Hepatocyte (in vitro differentiated cells): ENCODE results near the gene MAST2. TPM values are rescaled to one million over a fixed set of nuclear protein-coding genes. Genes with fewer than 3 reads are reported as not detected.

Experiments
- DNase-seq: peaks from one replicate; pipeline ENCODE4 v3.0.0-alpha.2; 2016; ENCODE audit warnings: low spot score
- H2AFZ ChIP-seq: fragments of 200-600 bp; sonication (generic); 2 replicates; pipeline ENCODE4 v1.6.0; 2016; ENCODE audit warnings: antibody characterized with exemption, mild to moderate bottlenecking
- H3K27ac ChIP-seq: fragments of 200-600 bp; sonication (generic); 2 replicates; pipeline ENCODE4 v1.5.1; 2016; ENCODE audit warnings: mild to moderate bottlenecking
- H3K27me3 ChIP-seq: fragments of 200-600 bp; sonication (generic); 2 replicates; pipeline ENCODE4 v1.6.1; 2016
- H3K36me3 ChIP-seq: fragments of 200-600 bp; sonication (generic); replicated peaks from 2 replicates; pipeline ENCODE4 v1.5.1; 2016; ENCODE audit warnings: low read depth; ENCODE audit not compliant: insufficient read depth
- H3K4me1 ChIP-seq: fragments of 200-600 bp; sonication (generic); 2 replicates; pipeline ENCODE4 v1.5.1; 2016; ENCODE audit warnings: mild to moderate bottlenecking, moderate library complexity; ENCODE audit not compliant: insufficient read depth
- H3K4me2 ChIP-seq: fragments of 200-600 bp; sonication (generic); 2 replicates; pipeline ENCODE4 v1.6.0; 2016
- H3K4me3 ChIP-seq: fragments of 200-600 bp; sonication (generic); 2 replicates; pipeline ENCODE4 v1.5.1; 2016; ENCODE audit warnings: mild to moderate bottlenecking
- H3K79me2 ChIP-seq: fragments of 200-600 bp; sonication (generic); 2 replicates; pipeline ENCODE4 v1.6.0; 2017; ENCODE audit warnings: mild to moderate bottlenecking
- H3K9me2 ChIP-seq: fragments of 200-600 bp; sonication (generic); replicated peaks from 2 replicates; pipeline ENCODE4 v1.6.0; 2017; ENCODE audit warnings: mild to moderate bottlenecking; ENCODE audit not compliant: insufficient read depth
- H3K9me3 ChIP-seq: fragments of 200-600 bp; sonication (generic); 2 replicates; pipeline ENCODE4 v1.5.1; 2016; ENCODE audit warnings: low read depth, mild to moderate bottlenecking
- H4K20me1 ChIP-seq: fragments of 200-600 bp; sonication (generic); 2 replicates; pipeline ENCODE4 v1.6.0; 2016; ENCODE audit warnings: mild to moderate bottlenecking; ENCODE audit not compliant: insufficient read depth, poor library complexity, severe bottlenecking
- EZH2 ChIP-seq: fragments of 200-600 bp; sonication (generic); IDR thresholded peaks from 2 replicates; pipeline ENCODE4 v1.6.1; 2016; ENCODE audit warnings: antibody characterized with exemption, mild to moderate bottlenecking, borderline replicate concordance
- EZH2phosphoT487 ChIP-seq: fragments of 200-600 bp; sonication (generic); IDR thresholded peaks from one replicate; pipeline ENCODE4 v1.6.1; 2018; ENCODE audit warnings: antibody characterized with exemption, mild to moderate bottlenecking, low read depth, moderate library complexity; ENCODE audit not compliant: unreplicated experiment, severe bottlenecking
- WGBS: methylation state at CpG from one replicate; pipeline ENCODE4 v1.1.6; 2016; ENCODE audit warnings: low lambda C conversion rate; ENCODE audit errors: missing lambda C conversion rate; 5-methylcytosine and 5-hydroxymethylcytosine counted together
- polyA plus RNA-seq: library from polyadenylated mRNA; unstranded; fragments of >200 nt; fragmentation: Nextera tagmentation; extraction: Ambion mirVana; gene quantifications from 2 replicates; pipeline ENCODE4 v1.2.1, GENCODE V29; 2016
- total RNA-seq: library from RNA; depleted of rRNA; stranded (reverse); fragments of >200 nt; gene quantifications from 2 replicates; pipeline ENCODE4 v1.2.3, GENCODE V29; 2014
- TF ChIP-seq, protein P1 (sequence below): fragments of 200-600 bp; sonication (generic); IDR thresholded peaks from 2 replicates; pipeline ENCODE4 v1.5.1; 2016; ENCODE audit warnings: antibody characterized with exemption, mild to moderate bottlenecking; ENCODE audit not compliant: poor library complexity

MAST2 gene
- total and polyA plus RNA-seq, 2 experiments from 2014 or later: 25.8 to 33.5 TPM

GRCh38 chr1:46070164-46070814 is 266.9 kb downstream of the MAST2 start:
- no peak for DNase-seq
- 92% methylated on average over 6 of the region's 6 CpGs for WGBS
- Histone ChIP-seq H3K79me2 (no peaks in the 10 kb centered on the region), H3K27me3 (no peaks in the 10 kb centered on the region), H4K20me1 (no peaks in the 10 kb centered on the region), H3K4me1 (peaks cover 6% of the 10 kb centered on the region), H3K4me3 (no peak overlapping the region), H3K27ac (no peak overlapping the region), H3K9me2 (no peaks in the 10 kb centered on the region), H2AFZ (no peak overlapping the region), H3K9me3 (no peaks in the 10 kb centered on the region), H3K4me2 (no peak overlapping the region), H3K36me3 (no peaks in the 10 kb centered on the region)
- no peak for TF ChIP-seq EZH2
- no peak for TF ChIP-seq EZH2phosphoT487
- TF ChIP-seq, protein P1, sequence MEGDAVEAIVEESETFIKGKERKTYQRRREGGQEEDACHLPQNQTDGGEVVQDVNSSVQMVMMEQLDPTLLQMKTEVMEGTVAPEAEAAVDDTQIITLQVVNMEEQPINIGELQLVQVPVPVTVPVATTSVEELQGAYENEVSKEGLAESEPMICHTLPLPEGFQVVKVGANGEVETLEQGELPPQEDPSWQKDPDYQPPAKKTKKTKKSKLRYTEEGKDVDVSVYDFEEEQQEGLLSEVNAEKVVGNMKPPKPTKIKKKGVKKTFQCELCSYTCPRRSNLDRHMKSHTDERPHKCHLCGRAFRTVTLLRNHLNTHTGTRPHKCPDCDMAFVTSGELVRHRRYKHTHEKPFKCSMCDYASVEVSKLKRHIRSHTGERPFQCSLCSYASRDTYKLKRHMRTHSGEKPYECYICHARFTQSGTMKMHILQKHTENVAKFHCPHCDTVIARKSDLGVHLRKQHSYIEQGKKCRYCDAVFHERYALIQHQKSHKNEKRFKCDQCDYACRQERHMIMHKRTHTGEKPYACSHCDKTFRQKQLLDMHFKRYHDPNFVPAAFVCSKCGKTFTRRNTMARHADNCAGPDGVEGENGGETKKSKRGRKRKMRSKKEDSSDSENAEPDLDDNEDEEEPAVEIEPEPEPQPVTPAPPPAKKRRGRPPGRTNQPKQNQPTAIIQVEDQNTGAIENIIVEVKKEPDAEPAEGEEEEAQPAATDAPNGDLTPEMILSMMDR: no peak

GRCh38 chr1:46072975-46073374 is 269.6 kb downstream of the MAST2 start:
- Histone ChIP-seq H3K27ac (no peak overlapping the region), H3K4me1 (peaks cover under 1% of the 10 kb centered on the region), H3K27me3 (no peaks in the 10 kb centered on the region), H3K36me3 (no peaks in the 10 kb centered on the region), H3K79me2 (no peaks in the 10 kb centered on the region), H3K4me3 (no peak overlapping the region), H3K9me3 (no peaks in the 10 kb centered on the region), H4K20me1 (no peaks in the 10 kb centered on the region), H2AFZ (no peak overlapping the region), H3K4me2 (no peak overlapping the region), H3K9me2 (no peaks in the 10 kb centered on the region)
- 96% methylated on average over 1 of the region's 1 CpG for WGBS
- TF ChIP-seq EZH2 (no peak), EZH2phosphoT487 (no peak)
- TF ChIP-seq, protein P1: no peak
- DNase-seq: no peak

GRCh38 chr1:46076343-46076742 is 272.9 kb downstream of the MAST2 start:
- no peak for DNase-seq
- TF ChIP-seq EZH2phosphoT487 (no peak), EZH2 (no peak)
- TF ChIP-seq, protein P1: no peak
- no peak overlapping the region for H3K27ac ChIP-seq

More at GRCh38 chr1:46076343-46076742, 272.9 kb downstream of the MAST2 start:
- WGBS: 92% methylated on average over 2 of the region's 2 CpGs
- Histone ChIP-seq H3K27me3 (no peaks in the 10 kb centered on the region), H3K9me2 (no peaks in the 10 kb centered on the region), H3K4me2 (no peak overlapping the region), H3K79me2 (peaks cover 10% of the 10 kb centered on the region), H4K20me1 (no peaks in the 10 kb centered on the region), H3K4me1 (no peaks in the 10 kb centered on the region), H3K4me3 (no peak overlapping the region), H3K36me3 (no peaks in the 10 kb centered on the region), H2AFZ (no peak overlapping the region), H3K9me3 (no peaks in the 10 kb centered on the region)
